NCI-H146 treated with DMSO at 0.1 percent for 48 hours (cell line): ENCODE measurements around the gene EPG5.
"Not testable (repeated sequence)": the region's sequence is repeated elsewhere in the genome, so short reads cannot be mapped to it uniquely, and the experiment has no call there.

Source experiments
- DNase-seq: peaks from one replicate; lab custom pipeline; 2025; ENCODE audit not compliant: unreplicated experiment; lab: John Stamatoyannopoulos, UW

EPG5 gene

DNA sequence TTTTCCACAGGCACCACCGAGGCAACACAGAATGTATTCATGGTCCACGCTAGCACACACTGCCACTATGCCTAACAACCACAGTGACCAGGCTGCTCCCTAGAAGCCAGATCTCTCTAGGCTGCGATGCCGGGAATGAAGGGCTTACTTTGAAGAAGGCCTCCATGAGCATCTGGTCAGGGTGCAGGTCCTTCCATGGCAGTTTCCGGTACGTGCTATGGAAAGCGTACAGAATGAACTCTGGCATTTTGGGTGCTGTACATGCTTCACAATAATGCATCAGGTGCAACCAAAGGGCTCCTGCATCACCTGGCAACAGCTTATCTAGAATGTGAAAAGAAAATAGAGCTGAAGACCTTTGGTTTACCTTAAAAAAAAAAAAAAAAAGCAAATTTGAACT lies 96.7 kb downstream of the EPG5 start:
- DNase-seq = no peak

DNA sequence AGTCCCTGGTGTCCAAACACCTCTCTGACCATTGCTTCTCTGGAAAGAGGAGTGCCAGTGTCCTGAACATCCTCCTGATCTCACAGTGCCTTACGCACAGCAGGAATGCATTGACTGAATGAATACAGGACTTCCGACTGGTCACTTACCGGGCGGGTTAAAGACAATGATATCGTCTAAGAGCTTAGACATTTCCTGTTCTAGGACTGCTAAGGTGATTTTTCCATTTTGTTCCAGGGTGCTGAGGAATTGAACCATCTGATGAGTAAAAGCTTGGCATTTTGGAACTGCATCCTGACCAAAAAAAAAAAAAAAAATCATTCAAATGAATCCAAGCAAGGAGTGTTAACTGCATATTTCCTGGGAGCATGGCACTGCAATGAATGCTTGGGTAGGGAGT lies 101.7 kb downstream of the EPG5 start:
- no peak for DNase-seq

DNA sequence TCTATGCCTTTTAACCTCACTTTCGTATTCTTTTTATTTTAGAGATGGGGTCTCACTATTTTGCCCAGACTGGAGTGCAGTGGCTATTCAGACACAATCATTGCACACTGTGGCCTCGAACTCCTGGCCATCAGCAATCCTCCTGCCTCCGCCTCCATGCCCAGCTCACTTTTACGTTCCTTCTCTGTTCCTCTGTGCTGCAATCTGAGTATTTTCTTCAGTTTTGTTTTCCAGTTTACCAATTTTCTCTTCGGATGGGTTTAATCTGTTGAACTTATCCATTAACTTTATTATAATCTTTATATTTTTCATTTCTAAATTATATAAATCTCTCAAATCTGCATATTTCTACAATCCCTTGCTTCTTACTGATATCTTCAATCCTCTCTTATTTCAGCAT lies 103.0 kb downstream of the EPG5 start:
- DNase-seq = no peak

DNA sequence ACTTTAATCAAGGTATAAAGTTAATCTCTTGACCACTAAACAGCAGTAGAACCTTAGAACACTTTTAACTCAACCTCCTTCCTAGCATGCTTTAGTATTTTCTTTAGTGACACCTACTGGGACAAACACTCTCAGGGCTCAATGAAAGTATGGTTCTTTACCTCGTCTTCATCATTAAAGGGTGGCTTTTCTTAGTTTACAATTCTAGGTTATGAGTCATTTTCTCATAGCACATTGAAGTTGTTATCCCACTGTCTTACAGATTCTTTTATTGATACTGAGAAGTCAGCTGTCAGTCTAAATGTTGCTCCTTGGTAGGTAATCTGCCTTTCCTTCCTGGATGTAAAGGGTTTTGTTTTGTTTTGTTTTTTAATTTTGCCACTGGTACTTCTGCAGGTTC lies 103.7 kb downstream of the EPG5 start:
- no peak for DNase-seq

DNA sequence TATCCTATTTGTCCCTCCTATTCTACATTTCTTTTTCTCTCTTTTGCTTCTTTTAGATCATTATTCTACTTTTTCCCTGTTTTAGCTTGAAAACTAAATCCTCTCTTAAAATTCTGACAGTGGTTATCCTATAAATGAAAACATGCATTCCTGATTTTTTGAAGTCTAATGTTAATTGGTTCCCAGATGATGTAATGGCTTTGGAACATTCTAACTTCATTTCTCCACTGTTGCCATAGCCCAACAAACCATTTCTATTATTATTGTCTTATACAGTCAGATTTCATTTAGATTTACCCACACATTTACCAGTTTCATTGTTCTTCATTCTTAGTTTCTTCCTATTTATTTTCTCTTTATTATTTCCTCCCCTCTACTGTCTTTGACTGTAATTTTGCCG lies 105.2 kb downstream of the EPG5 start:
- DNase-seq = no peak

DNA sequence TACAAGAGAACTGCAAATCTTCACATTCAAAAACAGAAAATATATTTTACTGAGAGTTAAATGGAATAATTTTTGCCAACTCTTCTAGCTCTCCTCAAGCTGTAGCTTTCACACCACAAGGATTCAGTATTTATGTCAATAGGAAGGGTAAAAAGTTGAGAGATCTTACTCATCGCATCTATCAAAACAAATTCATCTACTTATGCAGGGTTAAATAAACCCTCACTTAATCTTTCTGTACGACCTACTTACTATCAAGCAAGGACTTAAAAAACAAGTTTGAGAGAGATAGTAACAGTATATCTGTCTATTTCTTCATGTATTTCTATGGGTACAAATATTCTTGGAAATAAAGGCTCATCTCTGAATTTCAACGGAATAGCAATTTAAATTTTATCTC lies 106.2 kb downstream of the EPG5 start:
- DNase-seq = no peak

DNA sequence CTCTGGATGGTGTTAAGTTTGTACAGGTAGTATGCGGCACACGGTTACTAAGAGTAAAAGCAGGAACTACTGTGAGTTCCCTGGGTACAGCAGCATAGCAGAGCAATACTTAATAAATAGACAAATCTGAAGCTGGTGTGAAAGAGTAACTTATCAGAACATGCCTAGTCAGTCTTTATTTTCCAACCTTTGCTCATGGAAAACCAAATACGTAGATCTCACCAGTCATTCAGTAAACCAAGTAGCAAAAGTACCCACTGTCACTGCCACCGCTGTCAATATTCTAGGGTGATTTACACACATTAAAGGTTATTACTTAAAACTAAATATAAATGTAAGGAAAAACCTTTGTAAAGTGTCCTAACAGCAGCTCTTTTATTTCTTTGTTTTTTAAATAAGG lies 106.6 kb downstream of the EPG5 start:
- DNase-seq = no peak

DNA sequence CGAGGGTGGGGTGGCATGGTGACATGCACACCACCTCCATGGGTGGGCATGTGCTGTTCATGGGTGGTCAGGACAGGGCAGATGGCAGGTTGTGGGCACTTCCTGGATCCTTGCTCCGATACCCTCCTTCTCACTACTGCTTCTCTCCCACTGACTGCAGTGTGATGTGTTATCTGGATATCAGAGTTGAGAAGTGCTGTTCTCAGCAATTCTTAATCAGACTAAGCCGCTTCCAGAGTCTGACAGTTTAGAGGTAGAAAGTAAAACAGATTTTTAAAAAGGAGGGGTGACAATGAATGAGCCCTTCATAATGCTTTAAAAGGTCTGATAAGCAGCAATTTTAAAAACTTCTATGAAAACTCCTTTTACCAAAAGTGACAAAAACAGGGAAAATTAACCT lies 107.8 kb downstream of the EPG5 start:
- DNase-seq = no peak

DNA sequence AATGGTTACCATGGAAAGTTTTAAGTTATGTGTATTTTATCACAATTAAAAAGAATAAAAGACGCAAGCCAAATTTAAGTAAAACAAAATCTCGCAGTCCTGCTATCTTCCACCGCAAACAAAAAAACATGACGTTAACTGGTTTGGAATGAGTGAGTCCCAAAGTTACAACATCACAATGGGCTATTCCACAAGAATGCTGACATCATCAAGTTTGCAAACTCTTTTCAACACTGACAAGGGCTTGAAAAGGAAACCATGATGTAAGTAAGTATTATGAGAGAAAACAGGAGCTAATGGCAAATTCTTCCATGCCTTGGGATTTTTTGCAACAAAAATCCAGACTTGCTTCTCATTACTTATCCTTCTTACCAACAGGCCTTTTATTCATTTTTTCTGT lies 110.6 kb downstream of the EPG5 start:
- no peak for DNase-seq

DNA sequence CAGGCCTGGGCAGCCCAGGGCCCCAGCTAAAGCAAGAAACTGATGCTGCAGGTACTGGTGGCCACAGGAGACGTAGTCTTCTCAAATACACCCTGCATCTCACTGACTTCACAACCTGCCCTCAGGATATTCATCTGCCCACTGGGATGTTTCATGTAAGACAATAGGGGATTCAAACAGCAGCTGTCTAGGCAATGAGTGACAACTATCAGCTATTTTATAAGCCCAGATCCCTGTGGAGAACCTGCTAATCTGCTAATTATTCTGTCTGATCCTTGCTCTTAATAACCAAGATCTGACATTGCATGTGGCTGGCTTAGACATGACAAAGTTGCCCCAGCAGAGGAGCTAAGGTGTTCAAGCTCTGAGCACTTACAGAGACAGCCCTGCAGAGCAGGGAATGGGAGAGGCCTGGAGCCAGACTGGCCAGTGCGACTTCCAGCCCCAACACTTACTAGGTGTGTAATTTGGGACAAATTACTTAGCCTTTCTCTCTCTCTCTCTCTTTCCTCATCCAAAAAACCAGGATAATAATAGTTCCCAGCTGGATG lies 113.0 kb downstream of the EPG5 start:
- DNase-seq = peak; percentile 90

DNA sequence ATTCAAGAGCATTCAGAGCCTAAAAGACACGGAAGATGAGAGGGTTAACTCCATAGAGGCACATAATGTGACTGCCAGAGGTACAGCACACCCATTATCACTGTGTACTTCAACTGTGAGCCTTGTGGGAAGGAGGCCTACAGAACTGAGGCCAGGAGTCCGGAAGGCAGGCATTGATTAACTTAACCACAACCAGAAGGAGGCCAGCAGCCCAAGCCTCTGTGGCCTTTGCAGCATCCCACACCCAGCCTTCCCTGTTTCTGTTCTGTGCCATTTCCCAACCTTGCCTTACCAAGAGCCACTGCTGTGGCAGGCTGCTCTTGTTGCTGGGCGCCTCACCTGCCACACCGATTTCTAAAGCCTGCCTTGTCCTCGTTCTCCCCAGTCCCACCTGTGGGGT lies 114.5 kb downstream of the EPG5 start:
- DNase-seq = no peak

DNA sequence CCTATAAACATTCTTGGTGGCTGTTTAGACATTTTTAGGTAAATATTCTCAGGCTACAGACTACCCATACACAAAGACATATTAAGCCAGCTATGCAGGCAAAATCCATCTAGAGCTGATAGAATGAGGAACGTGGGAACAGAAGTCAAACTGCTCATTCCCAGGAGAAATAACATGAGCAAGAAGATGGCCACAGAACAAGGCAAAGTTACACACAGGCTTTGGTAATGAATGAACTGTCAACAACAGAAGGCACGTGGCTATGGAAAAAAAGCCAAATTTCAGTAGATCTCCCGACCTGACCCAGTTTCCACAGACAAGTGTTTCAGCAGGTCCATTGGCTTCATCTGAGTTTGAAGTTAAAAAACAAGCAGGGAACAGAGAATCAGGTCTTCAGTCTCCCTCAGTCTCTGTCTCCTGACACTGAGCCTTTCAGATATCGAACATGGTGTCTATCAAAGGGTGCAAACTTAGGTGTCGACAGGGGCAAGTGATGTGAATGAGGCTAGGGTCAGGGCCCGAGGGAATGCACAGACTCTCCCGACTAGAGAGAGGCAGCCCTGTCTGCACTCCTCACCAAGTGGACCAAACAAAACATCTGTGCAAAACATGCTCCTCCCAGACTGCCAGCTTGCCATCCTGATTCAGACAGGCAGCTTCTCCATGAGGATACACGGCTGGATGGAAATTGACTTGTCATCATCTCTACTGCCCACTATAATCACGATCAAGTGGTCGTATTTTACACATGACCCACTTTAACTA lies 115.8 kb downstream of the EPG5 start:
- DNase-seq = no peak

DNA sequence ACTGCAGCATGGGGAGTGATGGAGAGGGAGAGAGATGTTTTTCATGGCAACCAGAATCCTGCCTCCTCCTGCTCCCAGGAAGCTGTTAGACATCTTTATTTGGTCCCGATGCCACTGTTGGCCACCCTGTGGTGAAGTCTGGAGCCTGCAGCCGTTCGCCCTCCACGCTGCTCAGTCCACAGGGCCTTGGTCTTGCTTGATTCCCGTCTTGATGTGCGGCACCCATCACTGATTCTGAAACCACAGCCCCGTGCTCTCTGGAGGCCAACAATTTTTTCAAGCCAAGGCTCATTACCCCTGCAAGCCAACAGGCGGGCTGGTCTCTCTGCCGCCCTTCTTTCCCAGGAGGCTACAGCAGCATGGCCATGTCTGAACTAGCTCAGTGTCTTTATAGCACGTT lies 117.1 kb downstream of the EPG5 start:
- no peak for DNase-seq

DNA sequence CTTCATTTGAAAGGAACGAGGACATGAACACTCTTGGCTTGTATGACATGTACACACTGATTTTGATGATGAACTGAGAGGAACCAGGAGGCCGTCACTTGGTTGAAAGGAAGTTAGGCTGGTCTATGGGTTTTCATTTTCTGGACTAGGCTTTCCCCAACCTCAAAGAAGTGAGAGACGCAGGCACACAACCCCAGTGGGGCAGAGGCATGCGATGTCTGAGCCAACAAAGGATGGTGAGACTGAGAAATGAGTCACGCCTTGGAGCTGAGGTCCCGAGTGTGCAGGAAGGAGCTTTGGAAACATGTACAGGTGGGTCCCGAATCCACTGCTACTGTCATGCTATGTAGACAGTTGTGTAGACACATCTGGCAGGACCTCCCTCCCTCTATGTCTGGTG lies 117.6 kb downstream of the EPG5 start:
- DNase-seq = no peak

DNA sequence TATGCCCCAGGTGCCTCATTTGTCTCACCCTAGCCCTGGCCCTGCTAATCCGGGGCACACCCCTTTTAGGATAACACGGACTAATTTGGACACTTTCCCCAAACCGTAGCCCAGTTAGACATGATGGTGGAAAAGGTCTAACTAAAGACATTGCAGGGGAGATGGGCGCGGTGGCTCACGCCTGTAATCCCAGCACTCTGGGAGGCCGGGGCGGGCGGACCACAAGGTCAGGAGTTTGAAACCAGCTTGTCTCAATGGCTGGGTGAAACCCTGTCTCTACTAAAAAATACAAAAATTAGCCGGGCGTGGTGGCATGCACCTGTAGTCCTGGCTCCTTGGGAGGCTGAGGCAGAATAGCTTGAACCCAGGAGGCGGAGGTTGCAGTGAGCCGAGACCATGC lies 118.5 kb downstream of the EPG5 start:
- not testable (repeated sequence) for DNase-seq

DNA sequence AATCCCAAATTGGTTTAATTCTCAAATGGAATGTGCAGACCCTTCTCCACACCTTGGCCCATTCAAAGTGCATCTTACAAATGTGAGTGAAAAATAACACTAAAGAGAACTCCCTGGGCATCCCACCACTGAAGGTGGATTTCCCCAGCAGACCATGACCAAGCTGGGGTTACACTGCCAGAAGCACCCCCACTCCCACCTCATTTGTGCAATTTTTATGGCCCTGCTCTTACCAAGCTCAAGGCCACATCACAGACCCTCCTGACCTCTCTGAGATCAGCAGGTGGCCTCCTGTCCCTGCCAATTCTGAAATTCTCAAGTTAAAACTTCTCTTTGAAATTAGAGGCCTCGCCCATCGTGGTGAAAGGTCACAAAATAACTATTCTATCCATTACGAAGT lies 120.0 kb downstream of the EPG5 start:
- DNase-seq = no peak

DNA sequence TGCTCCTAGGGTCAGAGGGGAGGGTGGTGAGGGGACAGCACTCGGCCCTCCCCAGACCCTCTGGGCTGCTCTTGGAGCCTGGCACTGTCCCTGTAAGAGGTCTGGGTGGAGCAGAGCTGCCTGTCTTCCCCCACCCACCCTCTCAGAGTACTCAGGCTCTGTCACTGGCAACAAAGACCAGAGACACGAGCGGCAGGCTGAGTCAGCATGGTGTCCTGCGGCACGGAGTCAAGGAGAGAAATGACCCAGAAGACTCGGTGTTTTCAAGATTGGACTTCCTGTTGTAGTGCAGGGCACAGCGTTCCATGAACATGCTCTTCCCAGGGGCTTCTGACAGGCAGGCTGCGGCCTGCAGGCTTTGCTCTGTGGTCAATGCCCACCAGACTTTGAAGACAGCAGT lies 121.7 kb downstream of the EPG5 start:
- DNase-seq = no peak

DNA sequence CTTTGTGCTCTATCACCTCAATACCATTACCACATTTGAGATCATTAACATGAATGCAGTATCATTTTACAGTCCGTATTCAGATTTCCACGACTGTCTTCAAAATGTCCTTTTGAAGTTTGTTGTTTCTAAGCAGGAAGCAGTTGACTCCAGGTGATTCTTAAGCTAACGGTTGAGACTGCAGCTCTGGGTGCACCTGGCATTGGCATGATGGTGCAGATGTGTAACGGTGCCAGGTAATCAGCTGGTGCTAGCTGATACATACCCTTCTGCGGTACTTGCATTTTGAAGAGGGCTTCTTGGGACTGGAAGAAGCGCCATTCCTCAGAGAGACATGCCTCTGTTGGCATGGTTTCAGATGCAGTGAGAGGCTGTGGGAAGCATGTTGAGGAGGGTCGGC lies 122.2 kb downstream of the EPG5 start:
- DNase-seq = no peak

DNA sequence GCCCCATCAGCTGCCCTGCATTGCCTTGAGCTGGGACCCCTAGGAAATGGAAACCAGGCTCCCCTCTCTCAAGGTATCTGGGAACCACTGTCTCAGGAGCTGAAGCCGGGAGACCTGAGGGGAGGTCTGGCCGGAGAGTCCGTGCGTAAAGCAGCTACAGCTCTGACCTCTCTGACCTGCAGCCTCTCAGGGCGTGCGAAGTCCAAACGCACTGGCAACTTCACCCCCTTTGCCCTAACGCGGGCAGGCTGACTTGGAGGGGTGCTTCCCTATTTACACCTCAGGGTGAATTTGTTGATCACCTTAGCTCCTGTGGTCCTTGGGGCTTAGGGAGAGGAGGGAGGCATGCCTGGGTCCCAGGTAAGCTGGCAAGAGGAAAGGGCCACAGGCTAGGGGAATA lies 124.1 kb downstream of the EPG5 start:
- no peak for DNase-seq

DNA sequence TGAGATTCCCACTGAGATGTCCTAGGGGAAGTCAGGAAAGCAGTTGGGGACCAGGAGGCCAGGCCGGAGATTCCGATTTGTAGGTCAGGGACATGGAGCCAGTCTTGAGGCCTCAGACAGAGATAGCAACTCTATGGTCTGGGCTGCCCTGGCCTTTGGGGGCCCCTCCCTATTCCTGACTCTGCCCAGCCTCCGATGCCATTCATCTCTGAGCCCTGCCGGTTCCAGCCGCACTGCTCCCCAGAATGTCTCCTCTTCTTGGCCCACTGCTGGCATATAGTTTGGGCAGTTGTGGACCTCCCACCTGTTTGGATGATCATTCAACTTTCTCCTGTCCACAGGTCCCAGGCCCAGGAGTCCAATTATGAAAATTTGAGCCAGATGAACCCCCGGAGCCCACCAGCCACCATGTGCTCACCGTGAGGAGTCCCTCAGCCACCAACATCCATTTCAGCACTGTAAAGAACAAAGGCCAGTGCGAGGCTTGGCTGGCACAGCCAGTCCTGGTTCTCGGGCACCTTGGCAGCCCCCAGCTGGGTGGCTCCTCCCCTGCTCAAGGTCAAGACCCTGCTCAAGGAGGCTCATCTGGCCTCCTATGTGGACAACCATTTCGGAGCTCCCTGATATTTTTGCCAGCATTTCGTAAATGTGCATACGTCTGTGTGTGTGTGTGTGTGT lies 125.2 kb downstream of the EPG5 start:
- no peak for DNase-seq

DNA sequence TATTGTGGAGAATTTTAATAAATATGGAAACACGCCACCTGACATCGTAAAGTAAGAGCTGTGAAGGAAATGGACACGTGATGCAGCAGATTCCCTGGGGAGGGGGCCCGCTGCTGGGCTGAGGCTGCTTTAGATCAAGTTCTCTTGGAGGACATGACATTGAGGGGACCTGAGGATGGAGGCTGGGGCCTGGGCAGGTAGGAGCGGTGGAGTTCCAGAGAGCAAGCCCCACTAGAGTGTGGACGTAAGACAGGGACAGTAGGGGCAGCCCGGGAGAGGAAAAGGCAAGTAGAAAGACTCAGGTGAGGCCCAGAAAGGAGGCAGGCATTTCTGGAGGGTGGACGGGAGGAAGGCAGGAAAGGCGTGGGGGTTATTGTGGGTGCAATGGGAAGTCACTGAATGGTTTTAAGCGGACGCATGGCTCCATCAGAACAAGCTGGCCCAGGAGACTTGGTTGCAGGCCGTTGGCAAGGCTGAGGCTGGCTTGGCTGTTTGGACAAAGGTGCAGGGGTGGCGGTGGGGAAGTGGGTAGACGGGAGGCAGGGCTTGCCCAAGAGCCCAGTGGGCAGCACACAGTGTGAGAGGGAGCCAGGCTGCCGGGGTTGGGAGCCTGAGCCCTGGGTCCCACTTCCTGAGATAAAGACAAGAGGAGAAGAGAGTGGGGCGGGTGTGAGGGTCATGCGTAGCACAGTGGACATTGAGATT lies 125.9 kb downstream of the EPG5 start:
- DNase-seq = no peak
